ENCODE results near the gene TRAPPC6A. TPM values are rescaled to one million over a fixed set of nuclear protein-coding genes. Genes with fewer than 3 reads are reported as not detected.

The TRAPPC6A gene
- total RNA-seq, 2 experiments from 2014 or later, result 20.7 to 21.4 TPM

- ChIA-PET CTCF (no interaction called here), POLR2A (no interaction called here)
These were observed 38.5 kb downstream of the TRAPPC6A start for GRCh38 chr19:45139286-45140143.

- CTCF ChIA-PET, result interaction anchor here (0.7 to 1.2 kb wide), 2 partner anchors 12 to 26 kb away, joined by 3 read pairs; no protein-coding TSS in a partner anchor
- POLR2A ChIA-PET, result no interaction called here
These were observed 39.7 kb downstream of the TRAPPC6A start for GRCh38 chr19:45138303-45138751.

- POLR2A ChIA-PET, result no interaction called here
These were observed 40.8 kb downstream of the TRAPPC6A start for GRCh38 chr19:45137179-45137761.

GRCh38 chr19:45136507-45137178 lies 41.4 kb downstream of the TRAPPC6A start:
- ChIA-PET POLR2A (no interaction called here), CTCF (interaction anchor here (1.2 kb wide), 1 partner anchor 77 kb away, joined by 3 read pairs; no protein-coding TSS in a partner anchor)

More at GRCh38 chr19:45137179-45137761, 40.8 kb downstream of the TRAPPC6A start:
- CTCF ChIA-PET, result interaction anchor here (1.2 kb wide), 1 partner anchor 78 kb away, joined by 3 read pairs; no protein-coding TSS in a partner anchor

- ChIA-PET CTCF (no interaction called here), POLR2A (no interaction called here)
These were observed 42.7 kb downstream of the TRAPPC6A start for GRCh38 chr19:45135176-45135885.

GRCh38 chr19:45133661-45134060 lies 44.4 kb downstream of the TRAPPC6A start:
- ChIA-PET CTCF (no interaction called here), POLR2A (no interaction called here)

GRCh38 chr19:45130888-45131615 lies 47.0 kb downstream of the TRAPPC6A start:
- CTCF ChIA-PET, result interaction anchor here (0.7 kb wide), 1 partner anchor 16 kb away, joined by 4 read pairs; no protein-coding TSS in a partner anchor
- POLR2A ChIA-PET, result no interaction called here

GRCh38 chr19:45130236-45130635 lies 47.8 kb downstream of the TRAPPC6A start:
- CTCF ChIA-PET, result no interaction called here
- POLR2A ChIA-PET, result no interaction called here

GRCh38 chr19:45128806-45129205 lies 49.2 kb downstream of the TRAPPC6A start:
- CTCF ChIA-PET, result no interaction called here
- POLR2A ChIA-PET, result interaction anchor here (0.6 kb wide), 1 partner anchor 201 kb away, joined by 11 read pairs; no protein-coding TSS in a partner anchor

GRCh38 chr19:45128146-45128545 lies 49.9 kb downstream of the TRAPPC6A start:
- ChIA-PET POLR2A (interaction anchor here (0.6 kb wide), 1 partner anchor 202 kb away, joined by 11 read pairs; no protein-coding TSS in a partner anchor), CTCF (interaction anchor here (0.7 to 1.2 kb wide), 2 partner anchors 36 to 139 kb away, joined by 3 read pairs; partner anchors contain the start of gene PPP1R37)

- POLR2A ChIA-PET, result interaction anchor here (0.6 kb wide), 1 partner anchor 8 kb away, joined by 4 read pairs; no protein-coding TSS in a partner anchor
These were observed 51.4 kb downstream of the TRAPPC6A start for GRCh38 chr19:45126654-45127053.

GRCh38 chr19:45125975-45126493 lies 52.0 kb downstream of the TRAPPC6A start:
- ChIA-PET CTCF (interaction anchor here (0.5 to 2.1 kb wide), 7 partner anchors 11 to 59 kb away, joined by 3 to 8 read pairs (median 5); partner anchors contain the start of genes GEMIN7 and PPP1R37), POLR2A (no interaction called here)

More at GRCh38 chr19:45126654-45127053, 51.4 kb downstream of the TRAPPC6A start:
- CTCF ChIA-PET, result interaction anchor here (0.5 to 2.1 kb wide), 4 partner anchors 14 to 50 kb away, joined by 3 to 5 read pairs (median 4); partner anchors contain the start of genes GEMIN7 and PPP1R37

- POLR2A ChIA-PET, result no interaction called here
- CTCF ChIA-PET, result interaction anchor here (0.8 to 2.1 kb wide), 6 partner anchors 10 to 59 kb away, joined by 3 to 8 read pairs (median 4); partner anchors contain the start of genes GEMIN7 and PPP1R37
These were observed 52.7 kb downstream of the TRAPPC6A start for GRCh38 chr19:45125360-45125759.

- POLR2A ChIA-PET, result no interaction called here
These were observed 54.0 kb downstream of the TRAPPC6A start for GRCh38 chr19:45124021-45124420.

GRCh38 chr19:45123440-45123850 lies 54.6 kb downstream of the TRAPPC6A start:
- POLR2A ChIA-PET, result no interaction called here
- CTCF ChIA-PET, result interaction anchor here (0.6 kb wide), 1 partner anchor 31 kb away, joined by 3 read pairs; no protein-coding TSS in a partner anchor

More at GRCh38 chr19:45124021-45124420, 54.0 kb downstream of the TRAPPC6A start:
- CTCF ChIA-PET, result interaction anchor here (0.6 kb wide), 1 partner anchor 32 kb away, joined by 3 read pairs; no protein-coding TSS in a partner anchor

- CTCF ChIA-PET, result interaction anchor here (1.2 kb wide), 1 partner anchor 84 kb away, joined by 3 read pairs; the partner anchor contains the start of gene CLASRP
- POLR2A ChIA-PET, result no interaction called here
These were observed 55.2 kb downstream of the TRAPPC6A start for GRCh38 chr19:45122832-45123231.

GRCh38 chr19:45121827-45122345 lies 56.2 kb downstream of the TRAPPC6A start:
- ChIA-PET CTCF (interaction anchor here (0.6 to 1.2 kb wide), 2 partner anchors 83 to 100 kb away, joined by 3 read pairs; partner anchors contain the start of gene CLASRP), POLR2A (no interaction called here)
